ENCODE data around the gene BEX3. TPM values are rescaled to one million over a fixed set of nuclear protein-coding genes. Genes with fewer than 3 reads are reported as not detected.

The BEX3 gene
- total RNA-seq, 2 donors from 2014 or later: 147 to 168 TPM

- DNase-seq (no peak), ATAC-seq (no peak)
- intact Hi-C loops (cut with DNase I): no loop called here
Measured at GRCh38 chrX:103415068-103415467, 38.7 kb downstream of the BEX3 start.

GRCh38 chrX:103415528-103415927 is 39.2 kb downstream of the BEX3 start:
- intact Hi-C loops (cut with DNase I): no loop called here
- ATAC-seq (no peak), DNase-seq (no peak)

GRCh38 chrX:103417370-103417769 is 41.0 kb downstream of the BEX3 start:
- intact Hi-C loops (cut with DNase I): no loop called here
- ATAC-seq (no peak), DNase-seq (no peak)

- intact Hi-C loops (cut with DNase I): no loop called here
- ATAC-seq (no peak), DNase-seq (no peak)
Measured at GRCh38 chrX:103417933-103418332, 41.6 kb downstream of the BEX3 start.

GRCh38 chrX:103418811-103419340 is 42.5 kb downstream of the BEX3 start:
- intact Hi-C loops (cut with DNase I): no loop called here

GRCh38 chrX:103423955-103424638 is 47.8 kb downstream of the BEX3 start:
- ATAC-seq (no peak), DNase-seq (no peak)
- intact Hi-C loops (cut with DNase I): no loop called here

More at GRCh38 chrX:103418811-103419340, 42.5 kb downstream of the BEX3 start:
- no peak for DNase-seq
- ATAC-seq: no peak

Other genes starting within 250 kb of the BEX3 start
- 10 to 100 TPM; 47.5 to 68.8 TPM for gene BEX4, start 161.4 kb upstream of the BEX3 start, total RNA-seq
- gene TCEAL8, start 121.4 kb upstream of the BEX3 start, total RNA-seq: 10 to 100 TPM; 46.1 to 53.3 TPM
- gene TCEAL5, start 99.8 kb upstream of the BEX3 start, total RNA-seq: under 1 TPM; 0.50 TPM
- gene BEX2, start 65.5 kb upstream of the BEX3 start, total RNA-seq: 10 to 100 TPM in 1 of 2 donors, 1 to 10 TPM in 1; 8.4 to 18.6 TPM
- 1 to 10 TPM; 4.9 to 6.4 TPM for gene TCEAL7, start 46.3 kb upstream of the BEX3 start, total RNA-seq
- gene TCEAL9, start 20.0 kb upstream of the BEX3 start, total RNA-seq: 10 to 100 TPM; 28.6 to 42.1 TPM
- gene RAB40A, start 143.0 kb downstream of the BEX3 start, total RNA-seq: under 1 TPM; 0.18 TPM
- 10 to 100 TPM; 70.5 to 75.6 TPM for gene TCEAL4, start 209.0 kb downstream of the BEX3 start, total RNA-seq
- gene TCEAL3, start 231.4 kb downstream of the BEX3 start, total RNA-seq: 10 to 100 TPM; 25.3 to 34.6 TPM